ENCODE data around the gene FAM81A.

FAM81A gene

GRCh38 chr15:59545573-59545972 is 107.6 kb downstream of the FAM81A start:
- no peak for DNase-seq

GRCh38 chr15:59548501-59549226 is 110.7 kb downstream of the FAM81A start:
- DNase-seq = no peak

- no peak for DNase-seq
These were observed 111.6 kb downstream of the FAM81A start for GRCh38 chr15:59549301-59550185.

GRCh38 chr15:59550530-59550929 is 112.5 kb downstream of the FAM81A start:
- DNase-seq = no peak

- DNase-seq = no peak
These were observed 113.0 kb downstream of the FAM81A start for GRCh38 chr15:59550956-59551355.

GRCh38 chr15:59553879-59554735 is 116.1 kb downstream of the FAM81A start:
- DNase-seq = no peak

- no peak for DNase-seq
These were observed 117.7 kb downstream of the FAM81A start for GRCh38 chr15:59555696-59556095.

GRCh38 chr15:59556380-59556779 is 118.4 kb downstream of the FAM81A start:
- no peak for DNase-seq

- DNase-seq = no peak
These were observed 119.6 kb downstream of the FAM81A start for GRCh38 chr15:59557581-59557980.

GRCh38 chr15:59558851-59559250 is 120.9 kb downstream of the FAM81A start:
- no peak for DNase-seq

GRCh38 chr15:59561547-59561946 is 123.6 kb downstream of the FAM81A start:
- DNase-seq = no peak

GRCh38 chr15:59562448-59563186 is 124.6 kb downstream of the FAM81A start:
- no peak for DNase-seq

GRCh38 chr15:59565299-59565698 is 127.3 kb downstream of the FAM81A start:
- DNase-seq = no peak

- DNase-seq = no peak
These were observed 129.3 kb downstream of the FAM81A start for GRCh38 chr15:59567324-59567723.

GRCh38 chr15:59569477-59569876 is 131.5 kb downstream of the FAM81A start:
- no peak for DNase-seq

GRCh38 chr15:59570315-59570714 is 132.3 kb downstream of the FAM81A start:
- no peak for DNase-seq

GRCh38 chr15:59571606-59572005 is 133.6 kb downstream of the FAM81A start:
- no peak for DNase-seq
